GM23338 (cell line): Measurements from ENCODE around the gene DCTN2.

Source experiments
- EZH2 ChIP-seq: fragments of 200-600 bp; sonication (generic); IDR thresholded peaks from one replicate; pipeline ENCODE4 v1.8.0; 2017; ENCODE audit warnings: antibody characterized with exemption, mild to moderate bottlenecking, low read depth; ENCODE audit not compliant: unreplicated experiment
- EZH2phosphoT487 ChIP-seq: fragments of 200-600 bp; sonication (generic); IDR thresholded peaks from one replicate; pipeline ENCODE4 v1.8.1; 2018; ENCODE audit warnings: antibody characterized with exemption; ENCODE audit not compliant: unreplicated experiment
- JUNB ChIP-seq: IDR thresholded peaks from one replicate; pipeline ENCODE4 v1.6.1; 2016; ENCODE audit warnings: antibody characterized with exemption; ENCODE audit not compliant: unreplicated experiment
- NANOG ChIP-seq: IDR thresholded peaks from 2 replicates; pipeline ENCODE4 v1.6.1; 2016; ENCODE audit warnings: antibody characterized with exemption, borderline replicate concordance
- POLR2AphosphoS5 ChIP-seq: IDR thresholded peaks from 2 replicates; pipeline ENCODE4 v1.6.1; 2016; ENCODE audit warnings: antibody characterized with exemption, low read depth
- STAT1 ChIP-seq: IDR thresholded peaks from one replicate; pipeline ENCODE4 v1.6.1; 2016; ENCODE audit warnings: antibody characterized with exemption; ENCODE audit not compliant: unreplicated experiment
- TF ChIP-seq, protein P1 (sequence below), 2 experiments: fragments of 200-600 bp in 1 of 2; sonication (generic) in 1 of 2; conservative IDR thresholded peaks; 2 replicates each; pipeline versions ENCODE4 v1.5.1 to v1.6.1; 2016 to 2017; ENCODE audit warnings: antibody characterized with exemption in 2 of 2, low read depth in 2 of 2, mild to moderate bottlenecking in 2 of 2, moderate library complexity in 1 of 2
- TF ChIP-seq, protein P2 (sequence below): IDR thresholded peaks from one replicate; pipeline ENCODE4 v1.6.1; 2018; ENCODE audit warnings: antibody characterized with exemption; ENCODE audit not compliant: unreplicated experiment
- TF ChIP-seq, protein P3 (sequence below): fragments of 250-450 bp; sonication (Bioruptor Pico); IDR thresholded peaks from 2 replicates; pipeline ENCODE4 v1.5.0; 2020; ENCODE audit warnings: mild to moderate bottlenecking, moderate library complexity

DNA sequence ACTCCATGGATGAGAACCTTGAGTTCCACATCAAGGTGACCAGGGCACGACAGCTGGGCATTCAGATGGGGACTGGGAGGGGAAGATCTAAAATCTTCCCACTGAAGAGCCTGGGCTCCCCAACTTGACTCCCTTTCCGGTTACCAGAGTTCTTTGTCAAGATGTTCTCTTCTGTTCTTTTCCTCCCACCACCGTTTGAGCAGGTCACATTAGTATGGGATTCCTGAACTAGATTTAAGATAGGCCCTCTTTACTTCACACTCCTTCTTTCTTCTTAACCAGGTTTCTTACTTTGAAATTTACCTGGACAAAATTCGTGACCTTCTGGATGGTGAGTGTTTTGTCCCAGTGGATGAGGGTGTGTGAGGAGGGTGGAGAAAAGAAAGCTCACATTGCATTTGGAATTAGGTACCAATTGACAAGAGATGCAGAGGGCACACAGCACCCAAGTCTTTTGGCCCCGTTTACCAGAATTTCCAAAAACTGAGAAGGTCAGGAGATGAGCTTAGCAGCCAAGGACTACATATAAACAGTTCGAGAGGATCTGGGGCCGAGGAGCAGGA lies 17.3 kb upstream of the DCTN2 start:
- TF ChIP-seq, protein P1, sequence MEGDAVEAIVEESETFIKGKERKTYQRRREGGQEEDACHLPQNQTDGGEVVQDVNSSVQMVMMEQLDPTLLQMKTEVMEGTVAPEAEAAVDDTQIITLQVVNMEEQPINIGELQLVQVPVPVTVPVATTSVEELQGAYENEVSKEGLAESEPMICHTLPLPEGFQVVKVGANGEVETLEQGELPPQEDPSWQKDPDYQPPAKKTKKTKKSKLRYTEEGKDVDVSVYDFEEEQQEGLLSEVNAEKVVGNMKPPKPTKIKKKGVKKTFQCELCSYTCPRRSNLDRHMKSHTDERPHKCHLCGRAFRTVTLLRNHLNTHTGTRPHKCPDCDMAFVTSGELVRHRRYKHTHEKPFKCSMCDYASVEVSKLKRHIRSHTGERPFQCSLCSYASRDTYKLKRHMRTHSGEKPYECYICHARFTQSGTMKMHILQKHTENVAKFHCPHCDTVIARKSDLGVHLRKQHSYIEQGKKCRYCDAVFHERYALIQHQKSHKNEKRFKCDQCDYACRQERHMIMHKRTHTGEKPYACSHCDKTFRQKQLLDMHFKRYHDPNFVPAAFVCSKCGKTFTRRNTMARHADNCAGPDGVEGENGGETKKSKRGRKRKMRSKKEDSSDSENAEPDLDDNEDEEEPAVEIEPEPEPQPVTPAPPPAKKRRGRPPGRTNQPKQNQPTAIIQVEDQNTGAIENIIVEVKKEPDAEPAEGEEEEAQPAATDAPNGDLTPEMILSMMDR (conservative IDR thresholded peaks at IDR 0.05; ENCODE audit: low read depth in 2 of 2): no peak
- TF ChIP-seq EZH2 (no peak), JUNB (no peak), POLR2AphosphoS5 (no peak), EZH2phosphoT487 (no peak), STAT1 (no peak), NANOG (no peak)
- TF ChIP-seq, protein P2, sequence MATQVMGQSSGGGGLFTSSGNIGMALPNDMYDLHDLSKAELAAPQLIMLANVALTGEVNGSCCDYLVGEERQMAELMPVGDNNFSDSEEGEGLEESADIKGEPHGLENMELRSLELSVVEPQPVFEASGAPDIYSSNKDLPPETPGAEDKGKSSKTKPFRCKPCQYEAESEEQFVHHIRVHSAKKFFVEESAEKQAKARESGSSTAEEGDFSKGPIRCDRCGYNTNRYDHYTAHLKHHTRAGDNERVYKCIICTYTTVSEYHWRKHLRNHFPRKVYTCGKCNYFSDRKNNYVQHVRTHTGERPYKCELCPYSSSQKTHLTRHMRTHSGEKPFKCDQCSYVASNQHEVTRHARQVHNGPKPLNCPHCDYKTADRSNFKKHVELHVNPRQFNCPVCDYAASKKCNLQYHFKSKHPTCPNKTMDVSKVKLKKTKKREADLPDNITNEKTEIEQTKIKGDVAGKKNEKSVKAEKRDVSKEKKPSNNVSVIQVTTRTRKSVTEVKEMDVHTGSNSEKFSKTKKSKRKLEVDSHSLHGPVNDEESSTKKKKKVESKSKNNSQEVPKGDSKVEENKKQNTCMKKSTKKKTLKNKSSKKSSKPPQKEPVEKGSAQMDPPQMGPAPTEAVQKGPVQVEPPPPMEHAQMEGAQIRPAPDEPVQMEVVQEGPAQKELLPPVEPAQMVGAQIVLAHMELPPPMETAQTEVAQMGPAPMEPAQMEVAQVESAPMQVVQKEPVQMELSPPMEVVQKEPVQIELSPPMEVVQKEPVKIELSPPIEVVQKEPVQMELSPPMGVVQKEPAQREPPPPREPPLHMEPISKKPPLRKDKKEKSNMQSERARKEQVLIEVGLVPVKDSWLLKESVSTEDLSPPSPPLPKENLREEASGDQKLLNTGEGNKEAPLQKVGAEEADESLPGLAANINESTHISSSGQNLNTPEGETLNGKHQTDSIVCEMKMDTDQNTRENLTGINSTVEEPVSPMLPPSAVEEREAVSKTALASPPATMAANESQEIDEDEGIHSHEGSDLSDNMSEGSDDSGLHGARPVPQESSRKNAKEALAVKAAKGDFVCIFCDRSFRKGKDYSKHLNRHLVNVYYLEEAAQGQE: no peak
- TF ChIP-seq, protein P3, sequence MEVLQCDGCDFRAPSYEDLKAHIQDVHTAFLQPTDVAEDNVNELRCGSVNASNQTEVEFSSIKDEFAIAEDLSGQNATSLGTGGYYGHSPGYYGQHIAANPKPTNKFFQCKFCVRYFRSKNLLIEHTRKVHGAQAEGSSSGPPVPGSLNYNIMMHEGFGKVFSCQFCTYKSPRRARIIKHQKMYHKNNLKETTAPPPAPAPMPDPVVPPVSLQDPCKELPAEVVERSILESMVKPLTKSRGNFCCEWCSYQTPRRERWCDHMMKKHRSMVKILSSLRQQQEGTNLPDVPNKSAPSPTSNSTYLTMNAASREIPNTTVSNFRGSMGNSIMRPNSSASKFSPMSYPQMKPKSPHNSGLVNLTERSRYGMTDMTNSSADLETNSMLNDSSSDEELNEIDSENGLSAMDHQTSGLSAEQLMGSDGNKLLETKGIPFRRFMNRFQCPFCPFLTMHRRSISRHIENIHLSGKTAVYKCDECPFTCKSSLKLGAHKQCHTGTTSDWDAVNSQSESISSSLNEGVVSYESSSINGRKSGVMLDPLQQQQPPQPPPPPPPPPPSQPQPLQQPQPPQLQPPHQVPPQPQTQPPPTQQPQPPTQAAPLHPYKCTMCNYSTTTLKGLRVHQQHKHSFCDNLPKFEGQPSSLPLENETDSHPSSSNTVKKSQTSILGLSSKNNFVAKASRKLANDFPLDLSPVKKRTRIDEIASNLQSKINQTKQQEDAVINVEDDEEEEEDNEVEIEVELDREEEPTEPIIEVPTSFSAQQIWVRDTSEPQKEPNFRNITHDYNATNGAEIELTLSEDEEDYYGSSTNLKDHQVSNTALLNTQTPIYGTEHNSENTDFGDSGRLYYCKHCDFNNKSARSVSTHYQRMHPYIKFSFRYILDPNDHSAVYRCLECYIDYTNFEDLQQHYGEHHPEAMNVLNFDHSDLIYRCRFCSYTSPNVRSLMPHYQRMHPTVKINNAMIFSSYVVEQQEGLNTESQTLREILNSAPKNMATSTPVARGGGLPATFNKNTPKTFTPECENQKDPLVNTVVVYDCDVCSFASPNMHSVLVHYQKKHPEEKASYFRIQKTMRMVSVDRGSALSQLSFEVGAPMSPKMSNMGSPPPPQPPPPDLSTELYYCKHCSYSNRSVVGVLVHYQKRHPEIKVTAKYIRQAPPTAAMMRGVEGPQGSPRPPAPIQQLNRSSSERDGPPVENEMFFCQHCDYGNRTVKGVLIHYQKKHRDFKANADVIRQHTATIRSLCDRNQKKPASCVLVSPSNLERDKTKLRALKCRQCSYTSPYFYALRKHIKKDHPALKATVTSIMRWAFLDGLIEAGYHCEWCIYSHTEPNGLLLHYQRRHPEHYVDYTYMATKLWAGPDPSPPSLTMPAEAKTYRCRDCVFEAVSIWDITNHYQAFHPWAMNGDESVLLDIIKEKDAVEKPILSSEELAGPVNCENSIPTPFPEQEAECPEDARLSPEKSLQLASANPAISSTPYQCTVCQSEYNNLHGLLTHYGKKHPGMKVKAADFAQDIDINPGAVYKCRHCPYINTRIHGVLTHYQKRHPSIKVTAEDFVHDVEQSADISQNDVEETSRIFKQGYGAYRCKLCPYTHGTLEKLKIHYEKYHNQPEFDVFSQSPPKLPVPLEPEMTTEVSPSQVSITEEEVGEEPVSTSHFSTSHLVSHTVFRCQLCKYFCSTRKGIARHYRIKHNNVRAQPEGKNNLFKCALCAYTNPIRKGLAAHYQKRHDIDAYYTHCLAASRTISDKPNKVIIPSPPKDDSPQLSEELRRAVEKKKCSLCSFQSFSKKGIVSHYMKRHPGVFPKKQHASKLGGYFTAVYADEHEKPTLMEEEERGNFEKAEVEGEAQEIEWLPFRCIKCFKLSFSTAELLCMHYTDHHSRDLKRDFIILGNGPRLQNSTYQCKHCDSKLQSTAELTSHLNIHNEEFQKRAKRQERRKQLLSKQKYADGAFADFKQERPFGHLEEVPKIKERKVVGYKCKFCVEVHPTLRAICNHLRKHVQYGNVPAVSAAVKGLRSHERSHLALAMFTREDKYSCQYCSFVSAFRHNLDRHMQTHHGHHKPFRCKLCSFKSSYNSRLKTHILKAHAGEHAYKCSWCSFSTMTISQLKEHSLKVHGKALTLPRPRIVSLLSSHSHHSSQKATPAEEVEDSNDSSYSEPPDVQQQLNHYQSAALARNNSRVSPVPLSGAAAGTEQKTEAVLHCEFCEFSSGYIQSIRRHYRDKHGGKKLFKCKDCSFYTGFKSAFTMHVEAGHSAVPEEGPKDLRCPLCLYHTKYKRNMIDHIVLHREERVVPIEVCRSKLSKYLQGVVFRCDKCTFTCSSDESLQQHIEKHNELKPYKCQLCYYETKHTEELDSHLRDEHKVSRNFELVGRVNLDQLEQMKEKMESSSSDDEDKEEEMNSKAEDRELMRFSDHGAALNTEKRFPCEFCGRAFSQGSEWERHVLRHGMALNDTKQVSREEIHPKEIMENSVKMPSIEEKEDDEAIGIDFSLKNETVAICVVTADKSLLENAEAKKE (CRISPR knock-in tag): no peak
